ENCODE measurements around the gene PRKD3. TPM values are rescaled to one million over a fixed set of nuclear protein-coding genes. Genes with fewer than 3 reads are reported as not detected.

The PRKD3 gene
- total and polyA plus RNA-seq, 2 of the 13 experiments (the other 11 are each of a cell fraction or from before 2014, with no cell fraction given): 11.6 to 38.4 TPM

GRCh38 chr2:37315364-37315763 is 9.3 kb downstream of the PRKD3 start (continued):
- no peak for TF ChIP-seq PRDM15 (CRISPR knock-in tag; IDR thresholded peaks at IDR 0.05)
- no peak for TF ChIP-seq ZNF501 (CRISPR knock-in tag; IDR thresholded peaks at IDR 0.05)
- no peak for TF ChIP-seq TEAD3 (CRISPR knock-in tag; optimal IDR thresholded peaks at IDR 0.05; ENCODE audit: borderline replicate concordance)
- TF ChIP-seq ZNF121 (CRISPR knock-in tag; IDR thresholded peaks at IDR 0.05): no peak
- TF ChIP-seq HOXA5 (CRISPR knock-in tag; IDR thresholded peaks at IDR 0.05): no peak
- TF ChIP-seq FOXP1 (IDR thresholded peaks at IDR 0.05): no peak
- no peak for TF ChIP-seq FOXP1 (CRISPR knock-in tag; IDR thresholded peaks at IDR 0.05)

DNA sequence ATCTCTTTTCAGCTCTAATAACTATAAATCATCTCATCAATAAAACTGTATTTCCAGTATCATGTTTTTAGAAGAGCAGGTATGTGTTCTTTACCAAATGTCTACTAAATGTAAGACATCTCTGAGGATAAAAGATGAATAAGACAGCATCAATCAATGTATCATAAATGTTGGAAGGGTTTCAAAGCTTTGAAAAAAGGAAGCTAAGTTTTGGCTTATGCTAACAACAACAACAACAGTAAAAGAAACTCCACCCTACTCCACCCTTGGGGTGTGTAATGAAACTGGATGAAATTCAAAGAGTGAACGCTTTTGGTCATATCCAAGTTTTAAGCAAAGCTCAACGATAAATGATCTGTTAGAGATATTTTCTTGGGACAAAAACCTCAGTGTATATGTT is 17.1 kb downstream of the PRKD3 start:
- H3K27me3 ChIP-seq (ENCODE audit: control insufficient read depth in 1 of 2, insufficient read depth in 2 of 2, low read length in 2 of 2): no peaks in the 10 kb centered on the region
- FAIRE-seq (no peak), ATAC-seq (no peak), DNase-seq (ENCODE audit: low spot score) (no peak)
- H3K4me1 ChIP-seq (ENCODE audit: insufficient read depth, low read length): peaks cover 5% of the 10 kb centered on the region; the same call in 1 of the 2 replicates
- H2AFZ ChIP-seq (ENCODE audit: low read length): no peak overlapping the region
- H4K20me1 ChIP-seq (ENCODE audit: insufficient read depth, low read length): no peaks in the 10 kb centered on the region
- no peak overlapping the region for H3K9ac ChIP-seq (ENCODE audit: insufficient read depth, low read depth, low read length)
- H3K79me2 ChIP-seq (ENCODE audit: insufficient read depth, low read length): peaks cover 54% of the 10 kb centered on the region
- H3K36me3 ChIP-seq (replicated peaks in 1 of 2; ENCODE audit: control insufficient read depth in 1 of 2, insufficient read depth in 2 of 2, low read length in 2 of 2): peaks cover 0 to 5% of the 10 kb centered on the region in 2 experiments; a peak in 1 of 5 replicates
- H3K27ac ChIP-seq (ENCODE audit: extremely low read length, insufficient read depth, low read length): no peak overlapping the region
- no peaks in the 10 kb centered on the region for H3K9me3 ChIP-seq (ENCODE audit: low read length)
- ChIA-PET CTCF (ENCODE audit: low intra/inter-chr PET ratio, low total read pairs) (no interaction called here), POLR2A (no interaction called here)
- H3K4me2 ChIP-seq (ENCODE audit: low read depth, low read length): no peak overlapping the region
- in situ Hi-C loops (cut with HindIII; ENCODE audit: extremely low pct_ligation_motif_present, low pct_unique_long_range_greater_than_20kb): no loop called here
- BruUV-seq (replicated peaks): no TSS peak
- WGBS (ENCODE audit: low lambda C conversion rate): 98% methylated on average over 2 of the region's 2 CpGs
- intact Hi-C loops (cut with micrococcal nuclease; ENCODE audit: unreplicated experiment): no loop called here
- H3K4me3 ChIP-seq (replicated peaks in 1 of 3; ENCODE audit: insufficient read depth in 1 of 3, low read depth in 2 of 3, low read length in 3 of 3): no peak overlapping the region
- no peak for TF ChIP-seq RFX3 (CRISPR knock-in tag; IDR thresholded peaks at IDR 0.05)
- TF ChIP-seq SRSF4 (IDR thresholded peaks at IDR 0.05; ENCODE audit: low read depth, low read length, poor library complexity, severe bottlenecking): no peak
- TF ChIP-seq MZF1 (CRISPR knock-in tag; IDR thresholded peaks at IDR 0.05; ENCODE audit: borderline replicate concordance): no peak
- TF ChIP-seq ZNF773 (CRISPR knock-in tag; IDR thresholded peaks at IDR 0.05; ENCODE audit: borderline replicate concordance): no peak
- TF ChIP-seq, protein P1, sequence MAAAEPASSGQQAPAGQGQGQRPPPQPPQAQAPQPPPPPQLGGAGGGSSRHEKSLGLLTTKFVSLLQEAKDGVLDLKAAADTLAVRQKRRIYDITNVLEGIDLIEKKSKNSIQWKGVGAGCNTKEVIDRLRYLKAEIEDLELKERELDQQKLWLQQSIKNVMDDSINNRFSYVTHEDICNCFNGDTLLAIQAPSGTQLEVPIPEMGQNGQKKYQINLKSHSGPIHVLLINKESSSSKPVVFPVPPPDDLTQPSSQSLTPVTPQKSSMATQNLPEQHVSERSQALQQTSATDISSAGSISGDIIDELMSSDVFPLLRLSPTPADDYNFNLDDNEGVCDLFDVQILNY (CRISPR knock-in tag; conservative IDR thresholded peaks at IDR 0.05): no peak
- TF ChIP-seq ZMAT3 (CRISPR knock-in tag; conservative IDR thresholded peaks at IDR 0.05): no peak
- no peak for TF ChIP-seq SCMH1 (CRISPR knock-in tag; IDR thresholded peaks at IDR 0.05; ENCODE audit: borderline replicate concordance)
- TF ChIP-seq SIN3A (IDR thresholded peaks at IDR 0.05; ENCODE audit: borderline replicate concordance, low read depth, low read length): no peak
- no peak for TF ChIP-seq ZNF446 (CRISPR knock-in tag; IDR thresholded peaks at IDR 0.05)
- TF ChIP-seq ZNF562 (CRISPR knock-in tag; IDR thresholded peaks at IDR 0.05; ENCODE audit: borderline replicate concordance): no peak
- TF ChIP-seq ZNF550 (CRISPR knock-in tag; IDR thresholded peaks at IDR 0.05; ENCODE audit: borderline replicate concordance): no peak
- TF ChIP-seq ZFP36L1 (CRISPR knock-in tag; IDR thresholded peaks at IDR 0.05): no peak
- TF ChIP-seq ZNF547 (CRISPR knock-in tag; IDR thresholded peaks at IDR 0.05): no peak
- TF ChIP-seq SMAD9 (CRISPR knock-in tag; IDR thresholded peaks at IDR 0.05): no peak
- no peak for TF ChIP-seq POLR2AphosphoS5 (IDR thresholded peaks at IDR 0.05; ENCODE audit: low read depth, low read length)
- TF ChIP-seq RAD51 (IDR thresholded peaks at IDR 0.05; ENCODE audit: borderline replicate concordance): no peak
- TF ChIP-seq CCDC6 (CRISPR knock-in tag; IDR thresholded peaks at IDR 0.05): no peak
